CD4-positive, alpha-beta T cell (primary cell): ENCODE data around the gene CDHR5. TPM values are rescaled to one million over a fixed set of nuclear protein-coding genes. Genes with fewer than 3 reads are reported as not detected.

ENCODE experiments used
- ATAC-seq: fragments of 200-7000 bp; cut with Tn5 transposase; one replicate; pipeline ENCODE4 v1.10.0; 2022; ENCODE audit warnings: mild to moderate bottlenecking; ENCODE audit not compliant: poor library complexity
- CTCF ChIA-PET: fragments of 350-600 bp; sonication (Branson Sonifier 250); formaldehyde crosslinking; loops from one replicate; lab custom pipeline; 2021; ENCODE audit warnings: antibody characterized with exemption, inconsistent platforms; lab: Charles Lee
- POLR2A ChIA-PET: fragments of 350-600 bp; sonication (Branson Sonifier 250); formaldehyde crosslinking; loops from one replicate; lab custom pipeline; 2021; ENCODE audit warnings: antibody characterized with exemption, inconsistent platforms; lab: Charles Lee
- DNase-seq, 14 experiments: peaks; one replicate each; pipeline ENCODE4 v3.0.0-alpha.2; 2013 to 2020; ENCODE audit warnings: mixed read lengths in 2 of 14
- H3K27ac ChIP-seq, 2 donors: one replicate each; pipeline versions ENCODE4 v1.5.1 to v1.7.0; 2013; ENCODE audit warnings: low read length in 2 of 2, low read depth in 1 of 2, mild to moderate bottlenecking in 1 of 2
- H3K27me3 ChIP-seq, 2 experiments: 1 replicate in 1 of 2; 2 replicates in 1 of 2; pipeline versions ENCODE4 v1.6.1 to v1.7.0; 2013; ENCODE audit warnings: low read length in 2 of 2, control low read depth in 1 of 2, mild to moderate bottlenecking in 1 of 2, moderate library complexity in 1 of 2; ENCODE audit not compliant: insufficient read depth in 2 of 2, control insufficient read depth in 1 of 2
- H3K36me3 ChIP-seq: one replicate; pipeline ENCODE4 v1.6.1; 2013; ENCODE audit warnings: low read length, control low read depth; ENCODE audit not compliant: insufficient read depth
- H3K4me1 ChIP-seq: one replicate; pipeline ENCODE4 v1.6.1; 2013; ENCODE audit warnings: low read length, control low read depth; ENCODE audit not compliant: insufficient read depth
- H3K4me3 ChIP-seq: one replicate; pipeline ENCODE4 v1.5.1; 2013; ENCODE audit warnings: mild to moderate bottlenecking, low read length, moderate library complexity
- H3K9me3 ChIP-seq, 2 experiments: 1 replicate in 1 of 2; 2 replicates in 1 of 2; pipeline versions ENCODE4 v1.6.1 to v1.7.0; 2013; ENCODE audit warnings: low read length in 2 of 2, mild to moderate bottlenecking in 2 of 2, control low read depth in 1 of 2, moderate library complexity in 1 of 2; ENCODE audit not compliant: control insufficient read depth in 1 of 2, insufficient read depth in 1 of 2
- H3K27ac Mint-ChIP-seq: one replicate; pipeline ENCODE4 v1.8.0; 2020; ENCODE audit warnings: mixed read lengths
- H3K27me3 Mint-ChIP-seq: one replicate; pipeline ENCODE4 v1.8.0; 2021; ENCODE audit warnings: mixed read lengths
- H3K36me3 Mint-ChIP-seq: one replicate; pipeline ENCODE4 v1.8.0; 2021; ENCODE audit warnings: low read depth, mixed read lengths
- H3K4me1 Mint-ChIP-seq: one replicate; pipeline ENCODE4 v1.8.0; 2021; ENCODE audit warnings: low read depth, mixed read lengths
- H3K4me3 Mint-ChIP-seq: one replicate; pipeline ENCODE4 v1.8.0; 2020; ENCODE audit warnings: mild to moderate bottlenecking, mixed read lengths
- H3K9me3 Mint-ChIP-seq: one replicate; pipeline ENCODE4 v1.8.0; 2020; ENCODE audit warnings: mixed read lengths
- CTCF ChIP-seq: fragments of 200-600 bp; IDR thresholded peaks from one replicate; pipeline ENCODE4 v1.8.0; 2022; ENCODE audit warnings: antibody characterized with exemption, mild to moderate bottlenecking
- intact Hi-C, 2 experiments: fragments of 100-400 bp; cut with DNase I in 1 of 2; cut with micrococcal nuclease in 1 of 2; formaldehyde crosslinking; loops; one replicate each; pipeline versions ENCODE4 v1.15.1 to v1.9.0; 2023 to 2025; cut with DNase I, micrococcal nuclease
- total RNA-seq, 174 experiments: library from RNA in 2 of 174; stranded (reverse) in 2 of 174; gene quantifications; one replicate each; pipeline ENCODE4 v1.2.3 and lab custom pipeline; 2021 to 2026

The CDHR5 gene
- total RNA-seq, 2 experiments from 2014 or later: not detected

DNA sequence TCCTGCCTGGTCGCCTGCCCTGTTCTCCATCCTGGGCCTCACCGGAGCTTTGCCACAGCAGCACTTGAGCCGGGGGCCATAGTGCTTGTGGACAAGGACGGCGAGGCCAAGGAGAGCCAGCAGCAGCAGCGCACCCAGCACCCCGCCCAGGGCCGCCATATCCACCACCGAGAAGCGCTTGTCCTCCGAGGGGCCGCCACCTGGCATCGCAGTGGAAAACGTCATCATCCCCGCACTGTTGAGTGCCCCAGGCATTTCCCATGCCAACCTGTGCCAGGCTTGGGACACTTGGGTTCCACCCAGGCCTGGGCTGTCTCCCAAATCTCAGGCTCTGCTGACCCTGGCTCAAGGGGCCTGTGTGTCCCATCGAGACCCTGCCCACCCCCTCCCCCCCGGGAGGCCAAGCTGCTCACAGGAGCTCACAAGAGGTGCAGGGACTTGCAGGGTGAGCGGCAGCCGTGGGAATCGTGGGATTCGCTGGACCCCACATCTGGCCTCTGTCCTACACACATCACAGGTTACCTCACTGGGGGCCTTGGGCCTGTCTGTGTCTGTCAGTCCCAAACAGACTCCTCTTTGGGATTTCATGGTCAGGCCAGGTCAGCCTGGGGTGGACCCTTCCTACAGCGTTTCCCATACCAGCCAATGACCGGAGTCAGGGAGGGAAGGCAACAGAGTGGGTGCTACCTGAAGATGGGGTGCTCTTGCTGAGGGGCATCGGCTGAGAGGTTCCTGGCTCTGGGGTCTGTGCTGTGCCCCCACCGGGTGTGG, 6.7 kb downstream of the CDHR5 start:
- DNase-seq (peak in 1 of 14 experiments; percentile 30), ATAC-seq (no peak)
- ChIA-PET POLR2A (no interaction called here), CTCF (no interaction called here)
- peaks cover under 1% of the 10 kb centered on the region for H3K27me3 Mint-ChIP-seq
- no peak for TF ChIP-seq CTCF
- no peaks in the 10 kb centered on the region for H3K9me3 Mint-ChIP-seq
- H3K4me3 ChIP-seq: no peak overlapping the region
- peaks cover 33% of the 10 kb centered on the region for H3K4me1 ChIP-seq
- intact Hi-C loops: loop anchor here in 1 of 2 experiments (5.0 kb wide), 1 partner anchor 309 kb away; the partner anchor contains the start of gene AP2A2
- H3K4me3 Mint-ChIP-seq: peak overlapping the region; percentile 34
- peaks cover 12% of the 10 kb centered on the region for H3K36me3 ChIP-seq
- no peak overlapping the region for H3K27ac Mint-ChIP-seq
- peaks cover 5% of the 10 kb centered on the region for H3K36me3 Mint-ChIP-seq
- H3K9me3 ChIP-seq: no peaks in the 10 kb centered on the region
- H3K27ac ChIP-seq: no peak overlapping the region
- peaks cover 12% of the 10 kb centered on the region for H3K4me1 Mint-ChIP-seq
- H3K27me3 ChIP-seq: no peaks in the 10 kb centered on the region

DNA sequence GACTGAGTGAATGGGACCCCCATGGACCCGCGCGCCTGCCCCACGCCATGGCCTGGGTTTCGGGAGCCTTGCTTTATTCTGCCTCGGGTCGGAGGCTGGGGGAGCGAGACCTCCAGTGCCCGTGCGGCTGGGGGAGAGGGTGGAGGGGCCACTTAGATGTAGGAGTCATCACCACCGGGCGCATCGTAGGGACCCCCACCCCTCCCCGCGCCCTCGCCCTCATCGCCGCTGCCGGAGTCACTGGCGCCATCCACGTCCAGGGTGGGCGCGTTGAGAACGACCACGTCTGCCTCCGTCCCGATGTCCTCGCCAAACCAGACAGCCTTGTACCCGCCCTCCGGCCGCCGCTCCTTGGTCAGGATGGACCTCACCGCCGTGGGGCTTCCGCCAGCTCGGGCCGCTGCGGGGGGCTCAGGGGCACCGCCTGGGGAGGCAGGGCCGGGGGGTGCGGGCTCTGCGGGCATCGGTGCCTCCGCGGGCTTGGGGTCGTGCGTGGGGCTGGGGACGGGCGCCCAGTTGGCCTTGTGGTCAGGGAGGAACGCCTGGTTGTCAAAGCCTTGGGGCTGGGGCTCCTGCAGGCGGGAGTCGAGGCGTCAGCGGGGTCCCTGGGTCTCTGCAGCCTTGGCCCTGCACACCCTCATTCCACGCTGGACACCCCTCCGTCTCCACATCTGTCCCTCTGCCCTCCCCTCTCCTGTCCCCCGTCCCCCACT, 7.4 kb downstream of the CDHR5 start:
- TF ChIP-seq CTCF: no peak
- Mint-ChIP-seq H3K4me1 (peaks cover 12% of the 10 kb centered on the region), H3K9me3 (no peaks in the 10 kb centered on the region), H3K4me3 (peak overlapping the region; percentile 96), H3K27ac (no peak overlapping the region), H3K27me3 (no peaks in the 10 kb centered on the region), H3K36me3 (peaks cover 8% of the 10 kb centered on the region)
- no peak for ATAC-seq
- Histone ChIP-seq H3K27ac (no peak overlapping the region), H3K4me1 (peaks cover 34% of the 10 kb centered on the region), H3K4me3 (no peak overlapping the region), H3K36me3 (peaks cover 19% of the 10 kb centered on the region), H3K9me3 (peaks cover 0 to 3% of the 10 kb centered on the region in 2 experiments), H3K27me3 (no peaks in the 10 kb centered on the region)
- ChIA-PET POLR2A (no interaction called here), CTCF (no interaction called here)
- DNase-seq: peak in 1 of 14 experiments; percentile 40
- intact Hi-C loops: loop anchor here in 1 of 2 experiments (5.0 kb wide), 1 partner anchor 310 kb away; the partner anchor contains the start of gene AP2A2

- Mint-ChIP-seq H3K27me3 (no peaks in the 10 kb centered on the region), H3K36me3 (peaks cover 16% of the 10 kb centered on the region), H3K9me3 (no peaks in the 10 kb centered on the region), H3K27ac (peak overlapping the region; percentile 89), H3K4me1 (peaks cover 16% of the 10 kb centered on the region), H3K4me3 (peak overlapping the region; percentile 96)
- no peaks in the 10 kb centered on the region for H3K27me3 ChIP-seq
- no peak for TF ChIP-seq CTCF
- ATAC-seq (no peak), DNase-seq (peak in 2 of 14 experiments; percentile 34 to 44)
- H3K4me1 ChIP-seq: peaks cover 34% of the 10 kb centered on the region
- peak overlapping the region; percentile 97 for H3K4me3 ChIP-seq
- intact Hi-C loops: loop anchor here in 1 of 2 experiments (5.0 kb wide), 1 partner anchor 311 kb away; the partner anchor contains the start of gene AP2A2
- H3K36me3 ChIP-seq: peaks cover 27% of the 10 kb centered on the region
- peak overlapping the region; percentile 83 to 95 for H3K27ac ChIP-seq
- peaks cover 0 to 3% of the 10 kb centered on the region in 2 experiments for H3K9me3 ChIP-seq
- CTCF ChIA-PET: interaction anchor here (1.0 to 1.5 kb wide), 2 partner anchors 59 to 62 kb away, joined by 4 read pairs; no protein-coding TSS in a partner anchor
- POLR2A ChIA-PET: interaction anchor here (0.6 to 1.5 kb wide), 8 partner anchors 16 to 203 kb away, joined by 3 to 12 read pairs (median 4); partner anchors contain the start of genes DEAF1, PHRF1, PNPLA2 and TMEM80
Observed at GRCh38 chr11:616320-617198, 8.2 kb downstream of the CDHR5 start.
